Endothelial cell of umbilical vein (primary cell): ENCODE data around the gene ARHGEF37. TPM values are rescaled to one million over a fixed set of nuclear protein-coding genes. Genes with fewer than 3 reads are reported as not detected.

ENCODE experiments used
- BruUV-seq: library from RNA; stranded (reverse); fragments of 400-500 nt; replicated peaks from 2 replicates; lab custom pipeline; 2021; lab: Mats Ljungman, UMichigan
- CTCF ChIA-PET: fragments of 300-600, 350-600 bp; sonication (Branson Sonifier 250); formaldehyde crosslinking; loops from one replicate; lab custom pipeline; 2021; ENCODE audit warnings: antibody characterized with exemption, inconsistent platforms; lab: Charles Lee
- POLR2A ChIA-PET: fragments of 300-600, 350-600 bp; sonication (Branson Sonifier 250); formaldehyde crosslinking; loops from one replicate; lab custom pipeline; 2021; ENCODE audit warnings: antibody characterized with exemption, inconsistent platforms; lab: Charles Lee
- DNase-seq: peaks from one replicate; pipeline ENCODE4 v3.0.0-alpha.2; 2011; ENCODE audit warnings: low read depth, low spot score
- FAIRE-seq: peaks from 2 replicates; lab custom pipeline; 2011; peaks lifted over from hg19 to GRCh38; lab: Jason Lieb, UNC
- H2AFZ ChIP-seq: 2 replicates; pipeline ENCODE4 v1.6.0; 2012; ENCODE audit warnings: low read depth, low read length, control low read depth, inconsistent platforms
- H3K27ac ChIP-seq: 2 replicates; pipeline ENCODE4 v1.5.1; 2011; ENCODE audit warnings: low read depth, mild to moderate bottlenecking, control low read depth, low read length, moderate library complexity; ENCODE audit not compliant: insufficient read depth
- H3K27me3 ChIP-seq, 2 experiments: 2 replicates each; pipeline versions ENCODE4 v1.6.0 to v1.6.1; 2011; ENCODE audit warnings: low read length in 2 of 2, mixed read lengths in 1 of 2; ENCODE audit not compliant: control insufficient read depth in 2 of 2, insufficient read depth in 2 of 2
- H3K36me3 ChIP-seq, 2 experiments: 2 replicates in 1 of 2; 3 replicates in 1 of 2; pipeline ENCODE4 v1.5.1; 2011; ENCODE audit warnings: low read length in 2 of 2, mild to moderate bottlenecking in 1 of 2, moderate library complexity in 1 of 2; ENCODE audit not compliant: control insufficient read depth in 2 of 2, insufficient read depth in 2 of 2; ENCODE audit errors: extremely low read depth in 1 of 2
- H3K4me1 ChIP-seq: 3 replicates; pipeline ENCODE4 v1.5.1; 2011; ENCODE audit warnings: mild to moderate bottlenecking, low read length; ENCODE audit not compliant: control insufficient read depth, insufficient read depth; ENCODE audit errors: extremely low read depth
- H3K4me2 ChIP-seq: 2 replicates; pipeline ENCODE4 v1.6.1; 2011; ENCODE audit warnings: low read length, control low read depth, mixed read lengths; ENCODE audit not compliant: insufficient read depth
- H3K4me3 ChIP-seq, 3 experiments: fragments of 200-600 bp in 1 of 3; sonication (generic), shearing (Covaris generic) in 1 of 3; replicated peaks in 1 of 3; 2 replicates each; pipeline ENCODE4 v1.5.1; 2011 to 2016; ENCODE audit warnings: control low read depth in 3 of 3, low read length in 3 of 3, mild to moderate bottlenecking in 2 of 3, inconsistent platforms in 1 of 3, low read depth in 1 of 3, moderate library complexity in 1 of 3; ENCODE audit not compliant: insufficient read depth in 1 of 3
- H3K79me2 ChIP-seq: 2 replicates; pipeline ENCODE4 v1.6.0; 2012; ENCODE audit warnings: low read length, inconsistent platforms; ENCODE audit not compliant: control insufficient read depth, insufficient read depth
- H3K9ac ChIP-seq: replicated peaks from 2 replicates; pipeline ENCODE3; 2011; ENCODE audit warnings: low read length, control low read depth; ENCODE audit not compliant: insufficient read depth; ENCODE audit errors: extremely low read depth
- H3K9me1 ChIP-seq: replicated peaks from 3 replicates; pipeline ENCODE4 v1.6.0; 2011; ENCODE audit warnings: mild to moderate bottlenecking, low read length; ENCODE audit not compliant: control insufficient read depth, insufficient read depth; ENCODE audit errors: extremely low read depth
- H3K9me3 ChIP-seq: replicated peaks from 2 replicates; pipeline ENCODE4 v1.5.1; 2012; ENCODE audit warnings: low read length, inconsistent platforms; ENCODE audit not compliant: control insufficient read depth, insufficient read depth
- H4K20me1 ChIP-seq: replicated peaks from 2 replicates; pipeline ENCODE3; 2011; ENCODE audit warnings: mild to moderate bottlenecking, low read length; ENCODE audit not compliant: control insufficient read depth, insufficient read depth; ENCODE audit errors: extremely low read depth
- EZH2 ChIP-seq: IDR thresholded peaks from 2 replicates; pipeline ENCODE4 v1.6.1; 2012; ENCODE audit warnings: borderline replicate concordance, low read depth, mild to moderate bottlenecking, moderate library complexity, low read length, inconsistent platforms; ENCODE audit not compliant: severe bottlenecking
- FOS ChIP-seq: IDR thresholded peaks from 2 replicates; pipeline ENCODE4 v1.6.1; 2011; ENCODE audit warnings: mild to moderate bottlenecking, low read length, moderate library complexity, borderline replicate concordance; ENCODE audit not compliant: insufficient read depth
- GATA2 ChIP-seq: IDR thresholded peaks from 2 replicates; pipeline ENCODE4 v1.7.0; 2011; ENCODE audit warnings: low read depth, mild to moderate bottlenecking, moderate library complexity, mixed read lengths, low read length; ENCODE audit not compliant: insufficient read length, insufficient read depth
- JUN ChIP-seq: IDR thresholded peaks from 2 replicates; pipeline ENCODE4 v1.6.1; 2011; ENCODE audit warnings: borderline replicate concordance, low read depth; ENCODE audit not compliant: insufficient read length, insufficient read depth
- MYC ChIP-seq: IDR thresholded peaks from one replicate; pipeline ENCODE4 v1.6.1; 2011; ENCODE audit warnings: mild to moderate bottlenecking, low read depth, low read length
- POLR2A ChIP-seq: IDR thresholded peaks from 2 replicates; pipeline ENCODE4 v1.6.1; 2012; ENCODE audit warnings: low read depth, mild to moderate bottlenecking, control low read depth, low read length
- POLR2AphosphoS5 ChIP-seq: IDR thresholded peaks from 2 replicates; pipeline ENCODE4 v1.6.1; 2012; ENCODE audit warnings: low read depth, mild to moderate bottlenecking, control low read depth, low read length, moderate library complexity; ENCODE audit not compliant: insufficient read depth
- dilution Hi-C: fragments of 300-500 bp; cut with MboI; formaldehyde crosslinking; loops from one replicate; pipeline ENCODE4 v1.15.0; 2019; ENCODE audit warnings: low sequenced_read_pairs; ENCODE audit not compliant: extremely low pct_ligation_motif_present
- intact Hi-C: fragments of 100-400 bp; cut with micrococcal nuclease; formaldehyde crosslinking; loops from one replicate; pipeline ENCODE4 v1.10.0; 2022
- polyA plus RNA-seq, 4 experiments: library from polyadenylated mRNA; depleted of rRNA in 3 of 4; stranded (reverse) in 3 of 4; unstranded in 1 of 4; fragments of >200 nt; gene quantifications; 2 replicates each; pipeline versions ENCODE4 v1.2.1 to v1.2.3, GENCODE V29; 2011 to 2012; ENCODE audit warnings: missing spikeins in 1 of 4
- total RNA-seq: library from RNA; stranded (reverse); gene quantifications from 2 replicates; pipeline ENCODE4 v1.2.3, GENCODE V29; 2021
- TF ChIP-seq, protein P1 (sequence below), 2 donors: IDR thresholded peaks; 1 replicate in 1 of 2; 2 replicates in 1 of 2; pipeline ENCODE4 v1.5.1; 2011; ENCODE audit warnings: low read length in 2 of 2, mild to moderate bottlenecking in 2 of 2, moderate library complexity in 2 of 2, control low read depth in 1 of 2, inconsistent platforms in 1 of 2, low read depth in 1 of 2; ENCODE audit not compliant: insufficient read depth in 1 of 2; ENCODE audit errors: extremely low read depth in 1 of 2
- TF ChIP-seq, protein P2 (sequence below): IDR thresholded peaks from 2 replicates; pipeline ENCODE4 v1.6.1; 2011; ENCODE audit not compliant: insufficient read depth, insufficient read length

ARHGEF37 gene
- total and polyA plus RNA-seq, 2 donors (not counting 3 experiments of a cell fraction or from before 2014, with no cell fraction given), result 4.9 to 7.0 TPM

DNA sequence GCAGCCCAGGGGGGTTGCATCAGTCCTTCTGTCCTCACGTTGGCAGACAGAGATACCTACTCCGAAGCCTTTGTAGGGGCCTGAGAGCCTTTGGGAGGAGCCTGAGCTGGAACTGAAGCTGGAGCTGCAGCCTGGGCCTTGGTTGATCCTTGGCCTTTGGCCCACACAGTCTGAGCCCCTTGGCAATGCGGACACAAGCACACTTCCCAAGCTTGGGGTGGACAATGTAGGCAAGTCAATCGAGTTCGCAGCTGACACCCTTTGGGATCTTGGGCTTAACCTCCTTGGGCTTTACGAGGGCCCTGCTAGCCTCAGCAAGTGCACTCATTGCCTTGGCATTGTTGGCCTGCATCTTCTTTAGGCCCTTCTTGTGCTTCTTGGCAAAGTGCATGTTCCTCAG is 36.0 kb upstream of the ARHGEF37 start:
- Histone ChIP-seq H3K79me2 (peaks cover 97% of the 10 kb centered on the region), H3K9ac (no peak overlapping the region), H3K36me3 (peaks cover 8 to 17% of the 10 kb centered on the region in 2 experiments), H3K27me3 (no peaks in the 10 kb centered on the region), H3K4me2 (no peak overlapping the region), H3K9me3 (no peaks in the 10 kb centered on the region), H3K4me1 (peaks cover 58% of the 10 kb centered on the region), H3K9me1 (no peaks in the 10 kb centered on the region), H3K27ac (no peak overlapping the region), H3K4me3 (no peak overlapping the region), H2AFZ (no peak overlapping the region), H4K20me1 (peaks cover 12% of the 10 kb centered on the region)
- ChIA-PET CTCF (interaction anchor here (1.9 kb wide), 1 partner anchor 11 kb away, joined by 5 read pairs; no protein-coding TSS in a partner anchor), POLR2A (no interaction called here)
- no TSS peak for BruUV-seq
- no peak for DNase-seq
- FAIRE-seq, result no peak
- TF ChIP-seq POLR2AphosphoS5 (no peak), FOS (no peak), MYC (no peak), JUN (no peak), GATA2 (no peak), EZH2 (no peak), POLR2A (no peak)
- TF ChIP-seq, protein P1, sequence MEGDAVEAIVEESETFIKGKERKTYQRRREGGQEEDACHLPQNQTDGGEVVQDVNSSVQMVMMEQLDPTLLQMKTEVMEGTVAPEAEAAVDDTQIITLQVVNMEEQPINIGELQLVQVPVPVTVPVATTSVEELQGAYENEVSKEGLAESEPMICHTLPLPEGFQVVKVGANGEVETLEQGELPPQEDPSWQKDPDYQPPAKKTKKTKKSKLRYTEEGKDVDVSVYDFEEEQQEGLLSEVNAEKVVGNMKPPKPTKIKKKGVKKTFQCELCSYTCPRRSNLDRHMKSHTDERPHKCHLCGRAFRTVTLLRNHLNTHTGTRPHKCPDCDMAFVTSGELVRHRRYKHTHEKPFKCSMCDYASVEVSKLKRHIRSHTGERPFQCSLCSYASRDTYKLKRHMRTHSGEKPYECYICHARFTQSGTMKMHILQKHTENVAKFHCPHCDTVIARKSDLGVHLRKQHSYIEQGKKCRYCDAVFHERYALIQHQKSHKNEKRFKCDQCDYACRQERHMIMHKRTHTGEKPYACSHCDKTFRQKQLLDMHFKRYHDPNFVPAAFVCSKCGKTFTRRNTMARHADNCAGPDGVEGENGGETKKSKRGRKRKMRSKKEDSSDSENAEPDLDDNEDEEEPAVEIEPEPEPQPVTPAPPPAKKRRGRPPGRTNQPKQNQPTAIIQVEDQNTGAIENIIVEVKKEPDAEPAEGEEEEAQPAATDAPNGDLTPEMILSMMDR (IDR thresholded peaks at IDR 0.05; ENCODE audit: extremely low read depth in 1 of 2, insufficient read depth in 1 of 2, low read depth in 1 of 2, low read length in 2 of 2), result no peak
- TF ChIP-seq, protein P2, sequence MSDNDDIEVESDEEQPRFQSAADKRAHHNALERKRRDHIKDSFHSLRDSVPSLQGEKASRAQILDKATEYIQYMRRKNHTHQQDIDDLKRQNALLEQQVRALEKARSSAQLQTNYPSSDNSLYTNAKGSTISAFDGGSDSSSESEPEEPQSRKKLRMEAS, result no peak
- intact Hi-C loops (no loop called here), dilution Hi-C loops (no loop called here)
